HepG2 (cell line): ENCODE measurements around the gene MED22. TPM values are rescaled to one million over a fixed set of nuclear protein-coding genes. Genes with fewer than 3 reads are reported as not detected.
A peak's percentile ranks its signal among the peaks of the same experiment; 100 is the strongest.

Experiments used
- DZIP1 ChIP-seq: sonication (generic); formaldehyde crosslinking; IDR thresholded peaks from 2 replicates; pipeline ENCODE4 v1.5.0; 2020; ENCODE audit warnings: mild to moderate bottlenecking, missing genetic modification reagents
- GATAD1 ChIP-seq: IDR thresholded peaks from 2 replicates; pipeline ENCODE4 v1.6.1; 2016; ENCODE audit warnings: missing genetic modification reagents, missing compliant biosample characterization
- PHF20 ChIP-seq: sonication (generic); formaldehyde crosslinking; IDR thresholded peaks from 2 replicates; pipeline ENCODE4 v1.5.0; 2020; ENCODE audit warnings: mild to moderate bottlenecking, missing genetic modification reagents
- THYN1 ChIP-seq: sonication (generic); formaldehyde crosslinking; IDR thresholded peaks from 2 replicates; pipeline ENCODE4 v1.8.1; 2023; ENCODE audit warnings: low read depth, mild to moderate bottlenecking, moderate library complexity, missing genetic modification reagents, borderline replicate concordance
- ZBED4 ChIP-seq: sonication (generic); formaldehyde crosslinking; IDR thresholded peaks from 2 replicates; pipeline ENCODE4 v1.4.0; 2020; ENCODE audit warnings: missing genetic modification reagents, borderline replicate concordance
- ZBTB46 ChIP-seq: sonication (generic); formaldehyde crosslinking; IDR thresholded peaks from 2 replicates; pipeline ENCODE4 v1.4.0; 2020; ENCODE audit warnings: mild to moderate bottlenecking, missing genetic modification reagents, borderline replicate concordance
- ZFP91 ChIP-seq: sonication (generic); formaldehyde crosslinking; IDR thresholded peaks from 2 replicates; pipeline ENCODE4 v1.9.0; 2022; ENCODE audit warnings: missing genetic modification reagents, mild to moderate bottlenecking, borderline replicate concordance
- ZNF512 ChIP-seq: sonication (generic); formaldehyde crosslinking; IDR thresholded peaks from 2 replicates; pipeline ENCODE4 v1.4.0; 2020; ENCODE audit warnings: mild to moderate bottlenecking, missing genetic modification reagents
- ZNF879 ChIP-seq: sonication (generic); formaldehyde crosslinking; IDR thresholded peaks from 2 replicates; pipeline ENCODE4 v1.8.1; 2023; ENCODE audit warnings: missing genetic modification reagents
- ZSCAN22 ChIP-seq: sonication (generic); formaldehyde crosslinking; IDR thresholded peaks from 2 replicates; pipeline ENCODE4 v1.4.0; 2020; ENCODE audit warnings: mild to moderate bottlenecking, missing genetic modification reagents
- polyA plus RNA-seq, 8 experiments: library from polyadenylated mRNA; depleted of rRNA in 3 of 8; stranded (reverse) in 7 of 8; unstranded in 1 of 8; fragments of >200 nt; fragmentation: Illumina TruSeq in 4 of 8; extraction: Trizol in 4 of 8; gene quantifications; 2 replicates each; pipeline versions ENCODE4 v1.2.1 to v1.2.3, GENCODE V29; 2011 to 2016; ENCODE audit warnings: low read depth in 4 of 8, missing spikeins in 1 of 8, mixed read lengths in 1 of 8; ENCODE audit not compliant: insufficient read depth in 1 of 8
- total RNA-seq, 5 experiments: library from RNA; depleted of rRNA; stranded (reverse); fragments of >200 nt; fragmentation: Illumina TruSeq; extraction: Trizol; gene quantifications; 2 replicates each; pipeline ENCODE4 v1.2.3, GENCODE V29; 2016; ENCODE audit warnings: low read depth in 1 of 5

MED22 gene
- total and polyA plus RNA-seq, 2 of the 13 experiments (the other 11 are each of a cell fraction or from before 2014, with no cell fraction given) = 15.8 to 22.1 TPM

- TF ChIP-seq DZIP1 (CRISPR knock-in tag) (no peak), GATAD1 (CRISPR knock-in tag) (peak; percentile 12; the same call in 1 of the 2 replicates), ZBTB46 (no peak), ZFP91 (CRISPR knock-in tag) (peak; percentile 80), ZNF512 (no peak), ZSCAN22 (CRISPR knock-in tag) (no peak), ZBED4 (CRISPR knock-in tag) (no peak), ZNF879 (CRISPR knock-in tag) (no peak), THYN1 (CRISPR knock-in tag) (no peak), PHF20 (CRISPR knock-in tag) (no peak)
These were observed 4.1 kb upstream of the MED22 start (continued) for GRCh38 chr9:133351908-133352634.
